ENCODE data around the gene NUDT8. TPM values are rescaled to one million over a fixed set of nuclear protein-coding genes. Genes with fewer than 3 reads are reported as not detected.
"Not testable (repeated sequence)": the region's sequence is repeated elsewhere in the genome, so short reads cannot be mapped to it uniquely, and the experiment has no call there.

NUDT8 gene
- total and polyA plus RNA-seq, 2 donors (not counting 1 experiment from before 2014, with no cell fraction given) = 6.9 to 7.1 TPM

DNA sequence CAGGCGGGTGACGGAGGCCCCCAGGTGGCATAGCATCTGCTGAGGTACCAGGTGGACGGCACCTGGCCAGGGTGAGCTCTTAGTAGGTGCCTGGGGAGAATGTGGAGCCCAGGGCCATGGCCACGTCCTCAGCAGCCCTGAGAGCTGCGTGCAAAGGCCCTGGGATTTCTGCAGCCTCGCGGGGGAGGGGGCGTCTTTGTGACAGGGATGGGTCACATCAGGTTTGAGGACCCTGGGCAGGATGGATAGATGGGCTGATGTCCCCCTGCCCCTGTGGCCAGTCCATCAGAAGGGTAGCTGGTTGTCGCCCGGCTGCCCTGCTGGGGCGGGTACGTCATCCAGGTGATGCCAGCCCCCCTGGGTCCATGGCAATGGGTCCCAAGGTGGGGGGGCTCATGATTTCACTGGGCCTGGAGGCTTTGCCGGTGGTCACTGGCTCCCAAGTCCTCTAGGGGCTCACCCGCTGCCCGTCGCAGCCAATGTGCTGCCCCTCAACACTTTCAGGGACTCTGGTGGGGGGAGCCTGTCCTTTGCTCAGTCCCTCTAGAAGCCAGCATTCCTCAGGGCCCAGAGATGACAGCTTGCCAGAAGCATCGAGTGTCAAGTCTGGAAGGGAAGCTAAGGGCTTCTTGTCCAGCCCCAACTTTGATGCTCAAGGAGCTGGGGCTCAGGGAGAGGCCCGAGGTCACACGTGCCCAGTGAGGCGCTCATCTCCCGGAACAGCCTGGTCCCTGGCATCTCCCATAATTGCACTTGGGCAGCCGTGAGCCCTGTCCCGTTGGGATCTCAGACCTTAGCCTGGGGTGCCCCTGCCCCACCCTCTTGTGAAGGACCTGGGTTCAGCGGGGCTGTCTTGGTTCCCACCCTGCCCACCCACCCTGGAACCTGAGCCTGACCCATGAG, 9.0 kb upstream of the NUDT8 start:
- H3K27me3 Mint-ChIP-seq = peaks cover 4% of the 10 kb centered on the region
- ATAC-seq (ENCODE audit: low read depth) (no peak), DNase-seq (no peak)
- Histone ChIP-seq H3K27me3 (replicated peaks in 1 of 4; ENCODE audit: control extremely low read depth in 1 of 4, control insufficient read depth in 3 of 4, insufficient read depth in 4 of 4, low read length in 3 of 4) (peaks cover 0 to 14% (median 3%) of the 10 kb centered on the region in 4 experiments), H4K20me1 (ENCODE audit: control insufficient read depth, insufficient read depth, low read length, poor library complexity, severe bottlenecking) (no peaks in the 10 kb centered on the region), H3K4me2 (replicated peaks; ENCODE audit: low read depth, low read length, poor library complexity, severe bottlenecking) (no peak overlapping the region), H3K9ac (ENCODE audit: low read length) (no peak overlapping the region), H3K79me2 (ENCODE audit: control insufficient read depth, insufficient read depth, low read length) (no peaks in the 10 kb centered on the region), H2AFZ (ENCODE audit: insufficient read depth, low read depth, low read length, poor library complexity, severe bottlenecking) (no peak overlapping the region), H3K4me3 (ENCODE audit: control extremely low read depth in 1 of 5, extremely low read depth in 1 of 5, insufficient read depth in 1 of 5, low read depth in 2 of 5, low read length in 4 of 5) (no peak overlapping the region), H3K27ac (ENCODE audit: low read length in 2 of 2) (no peak overlapping the region), H3K9me3 (ENCODE audit: control extremely low read depth in 1 of 3, control insufficient read depth in 2 of 3, insufficient read depth in 1 of 3, low read length in 2 of 3) (peaks cover 0 to 6% (median 1%) of the 10 kb centered on the region in 3 donors), H3K36me3 (replicated peaks in 1 of 2; ENCODE audit: control extremely low read depth in 1 of 2, control insufficient read depth in 1 of 2, extremely low read depth in 1 of 2, insufficient read depth in 2 of 2, low read length in 1 of 2) (no peaks in the 10 kb centered on the region), H3K4me1 (ENCODE audit: control insufficient read depth in 2 of 2, insufficient read depth in 2 of 2, low read length in 2 of 2) (peaks cover 6 to 8% of the 10 kb centered on the region in 2 donors)
- TF ChIP-seq CTCF (IDR thresholded peaks at IDR 0.05) (no peak), EZH2 (IDR thresholded peaks at IDR 0.05; ENCODE audit: borderline replicate concordance, insufficient read depth, low read depth, low read length, poor library complexity, severe bottlenecking) (no peak)
- ChIA-PET POLR2A (no interaction called here), CTCF (interaction anchor here (0.8 to 5.3 kb wide), 8 partner anchors 8 to 64 kb away, joined by 3 to 50 read pairs (median 3); partner anchors contain the start of genes ACY3 and NUDT8)
- no peaks in the 10 kb centered on the region for H3K9me3 Mint-ChIP-seq (ENCODE audit: insufficient read depth)
- intact Hi-C loops (cut with micrococcal nuclease) = no loop called here
- peaks cover 10% of the 10 kb centered on the region for H3K4me1 Mint-ChIP-seq
- H3K4me3 Mint-ChIP-seq = no peak overlapping the region
- H3K27ac Mint-ChIP-seq = no peak overlapping the region
- 97% methylated on average over 22 of the region's 24 CpGs for WGBS (ENCODE audit: insufficient coverage)

- H4K20me1 ChIP-seq (ENCODE audit: control insufficient read depth, insufficient read depth, low read length, poor library complexity, severe bottlenecking); H3K36me3 ChIP-seq (replicated peaks in 1 of 2; ENCODE audit: control extremely low read depth in 1 of 2, control insufficient read depth in 1 of 2, extremely low read depth in 1 of 2, insufficient read depth in 2 of 2, low read length in 1 of 2); H3K9me3 ChIP-seq (ENCODE audit: control extremely low read depth in 1 of 3, control insufficient read depth in 2 of 3, insufficient read depth in 1 of 3, low read length in 2 of 3); H3K9me3 Mint-ChIP-seq (ENCODE audit: insufficient read depth); POLR2A ChIA-PET; H3K4me3 Mint-ChIP-seq; H3K4me3 ChIP-seq (ENCODE audit: control extremely low read depth in 1 of 5, extremely low read depth in 1 of 5, insufficient read depth in 1 of 5, low read depth in 2 of 5, low read length in 4 of 5); H3K27ac ChIP-seq (ENCODE audit: low read length in 2 of 2); H3K27me3 Mint-ChIP-seq; H3K4me2 ChIP-seq (replicated peaks; ENCODE audit: low read depth, low read length, poor library complexity, severe bottlenecking); H2AFZ ChIP-seq (ENCODE audit: insufficient read depth, low read depth, low read length, poor library complexity, severe bottlenecking); H3K4me1 ChIP-seq (ENCODE audit: control insufficient read depth in 2 of 2, insufficient read depth in 2 of 2, low read length in 2 of 2); ATAC-seq (ENCODE audit: low read depth); H3K9ac ChIP-seq (ENCODE audit: low read length); intact Hi-C loops (cut with micrococcal nuclease); H3K79me2 ChIP-seq (ENCODE audit: control insufficient read depth, insufficient read depth, low read length); H3K27ac Mint-ChIP-seq; DNase-seq: not testable (repeated sequence)
- H3K4me1 Mint-ChIP-seq = peaks cover 10% of the 10 kb centered on the region
- peaks cover 0 to 14% (median 3%) of the 10 kb centered on the region in 4 experiments for H3K27me3 ChIP-seq (replicated peaks in 1 of 4; ENCODE audit: control extremely low read depth in 1 of 4, control insufficient read depth in 3 of 4, insufficient read depth in 4 of 4, low read length in 3 of 4)
- WGBS (ENCODE audit: insufficient coverage) = no CpG with 5 or more reads among the region's 3 CpGs
- CTCF ChIA-PET = interaction anchor here (3.1 to 5.3 kb wide), 2 partner anchors 10 to 23 kb away, joined by 13 to 50 read pairs; partner anchors contain the start of gene ACY3
Observed at GRCh38 chr11:67637441-67637840, 7.7 kb upstream of the NUDT8 start.

Measured in B cell (primary cell).